GM23338 (cell line): ENCODE measurements around the gene NEK6. TPM values are rescaled to one million over a fixed set of nuclear protein-coding genes. Genes with fewer than 3 reads are reported as not detected.

ENCODE experiments used
- ATAC-seq: fragments of 200-7000 bp; cut with Tn5 transposase; 3 replicates; pipeline ENCODE4 v1.9.1; 2020
- DNase-seq: peaks from one replicate; pipeline ENCODE4 v3.0.0-alpha.2; 2015; ENCODE audit warnings: low spot score
- H2AFZ ChIP-seq: fragments of 200-600 bp; sonication (generic); 2 replicates; pipeline ENCODE4 v1.8.0; 2016; ENCODE audit warnings: antibody characterized with exemption, mild to moderate bottlenecking, moderate library complexity
- H3F3A ChIP-seq: fragments of 200-600 bp; sonication (generic); replicated peaks from 2 replicates; pipeline ENCODE4 v1.8.0; 2017; ENCODE audit warnings: antibody characterized with exemption, mixed run types, low read depth
- H3K27ac ChIP-seq: fragments of 200-600 bp; sonication (generic); 2 replicates; pipeline ENCODE4 v1.6.1; 2016; ENCODE audit warnings: low read depth
- H3K27me3 ChIP-seq: fragments of 200-600 bp; sonication (generic); 2 replicates; pipeline ENCODE4 v1.8.0; 2016; ENCODE audit warnings: mild to moderate bottlenecking, mixed run types, moderate library complexity; ENCODE audit not compliant: insufficient read depth
- H3K36me3 ChIP-seq: fragments of 200-600 bp; sonication (generic); 2 replicates; pipeline ENCODE4 v1.8.0; 2016; ENCODE audit warnings: mild to moderate bottlenecking; ENCODE audit not compliant: insufficient read depth
- H3K4me1 ChIP-seq: fragments of 200-600 bp; sonication (generic); 2 replicates; pipeline ENCODE4 v1.8.0; 2016; ENCODE audit warnings: mild to moderate bottlenecking, moderate library complexity; ENCODE audit not compliant: insufficient read depth
- H3K4me2 ChIP-seq: fragments of 200-600 bp; sonication (generic); 2 replicates; pipeline ENCODE4 v1.7.1; 2017; ENCODE audit warnings: mixed run types
- H3K4me3 ChIP-seq: fragments of 200-600 bp; sonication (generic); 2 replicates; pipeline ENCODE4 v1.6.1; 2016; ENCODE audit warnings: mixed run types
- H3K79me2 ChIP-seq: fragments of 200-600 bp; sonication (generic); replicated peaks from 2 replicates; pipeline ENCODE4 v1.8.0; 2017; ENCODE audit warnings: mild to moderate bottlenecking; ENCODE audit not compliant: insufficient read depth
- H3K9me2 ChIP-seq: fragments of 200-600 bp; sonication (generic); 2 replicates; pipeline ENCODE4 v1.8.0; 2017; ENCODE audit not compliant: insufficient read depth
- H4K20me1 ChIP-seq: fragments of 200-600 bp; sonication (generic); replicated peaks from 2 replicates; pipeline ENCODE4 v1.8.0; 2017; ENCODE audit warnings: mild to moderate bottlenecking; ENCODE audit not compliant: insufficient read depth
- H3K27ac Mint-ChIP-seq: 2 replicates; pipeline ENCODE4 v1.8.0; 2020; ENCODE audit warnings: inconsistent platforms, mild to moderate bottlenecking, moderate library complexity, mixed read lengths
- H3K27me3 Mint-ChIP-seq: 3 replicates; pipeline ENCODE4 v1.8.0; 2022; ENCODE audit warnings: low read depth, mild to moderate bottlenecking, moderate library complexity, mixed read lengths, inconsistent platforms; ENCODE audit not compliant: insufficient read depth, poor library complexity
- H3K36me3 Mint-ChIP-seq: 3 replicates; pipeline ENCODE4 v1.8.0; 2021; ENCODE audit warnings: low read depth, mild to moderate bottlenecking, inconsistent platforms, moderate library complexity, mixed read lengths
- H3K4me1 Mint-ChIP-seq: 3 replicates; pipeline ENCODE4 v1.8.0; 2020; ENCODE audit warnings: mild to moderate bottlenecking, inconsistent platforms, mixed read lengths
- H3K4me3 Mint-ChIP-seq: 3 replicates; pipeline ENCODE4 v1.8.0; 2021; ENCODE audit warnings: moderate library complexity, mild to moderate bottlenecking, inconsistent platforms, mixed read lengths
- H3K9me3 Mint-ChIP-seq: 3 replicates; pipeline ENCODE4 v1.8.0; 2020; ENCODE audit warnings: moderate library complexity, mild to moderate bottlenecking, inconsistent platforms, mixed read lengths
- CREB1 ChIP-seq: fragments of 250-450 bp; sonication (Bioruptor Pico); IDR thresholded peaks from 2 replicates; pipeline ENCODE4 v1.5.0; 2020; ENCODE audit warnings: low read depth, mild to moderate bottlenecking, moderate library complexity
- ETS1 ChIP-seq: IDR thresholded peaks from 2 replicates; pipeline ENCODE4 v1.6.1; 2016; ENCODE audit warnings: antibody characterized with exemption
- EZH2 ChIP-seq: fragments of 200-600 bp; sonication (generic); IDR thresholded peaks from one replicate; pipeline ENCODE4 v1.8.0; 2017; ENCODE audit warnings: antibody characterized with exemption, mild to moderate bottlenecking, low read depth; ENCODE audit not compliant: unreplicated experiment
- EZH2phosphoT487 ChIP-seq: fragments of 200-600 bp; sonication (generic); IDR thresholded peaks from one replicate; pipeline ENCODE4 v1.8.1; 2018; ENCODE audit warnings: antibody characterized with exemption; ENCODE audit not compliant: unreplicated experiment
- JUNB ChIP-seq: IDR thresholded peaks from one replicate; pipeline ENCODE4 v1.6.1; 2016; ENCODE audit warnings: antibody characterized with exemption; ENCODE audit not compliant: unreplicated experiment
- NANOG ChIP-seq: IDR thresholded peaks from 2 replicates; pipeline ENCODE4 v1.6.1; 2016; ENCODE audit warnings: antibody characterized with exemption, borderline replicate concordance
- POLR2AphosphoS5 ChIP-seq: IDR thresholded peaks from 2 replicates; pipeline ENCODE4 v1.6.1; 2016; ENCODE audit warnings: antibody characterized with exemption, low read depth
- STAT1 ChIP-seq: IDR thresholded peaks from one replicate; pipeline ENCODE4 v1.6.1; 2016; ENCODE audit warnings: antibody characterized with exemption; ENCODE audit not compliant: unreplicated experiment
- ZNF114 ChIP-seq: fragments of 250-450 bp; sonication (Bioruptor Pico); IDR thresholded peaks from 2 replicates; pipeline ENCODE4 v1.5.0; 2020; ENCODE audit warnings: mild to moderate bottlenecking, moderate library complexity
- ZNF331 ChIP-seq: fragments of 250-450 bp; sonication (Bioruptor Pico); IDR thresholded peaks from 2 replicates; pipeline ENCODE4 v1.5.0; 2020; ENCODE audit warnings: low read depth, mild to moderate bottlenecking, moderate library complexity
- polyA plus RNA-seq: library from polyadenylated mRNA; unstranded; fragments of >200 nt; fragmentation: Nextera tagmentation; extraction: Ambion mirVana; gene quantifications from 2 replicates; pipeline ENCODE4 v1.2.1, GENCODE V29; 2016
- total RNA-seq: library from RNA; depleted of rRNA; stranded (reverse); fragments of >200 nt; shearing (Covaris generic); gene quantifications from 2 replicates; pipeline ENCODE4 v1.2.3, GENCODE V29; 2014
- TF ChIP-seq, protein P1 (sequence below), 2 experiments: fragments of 200-600 bp in 1 of 2; sonication (generic) in 1 of 2; conservative IDR thresholded peaks; 2 replicates each; pipeline versions ENCODE4 v1.5.1 to v1.6.1; 2016 to 2017; ENCODE audit warnings: antibody characterized with exemption in 2 of 2, low read depth in 2 of 2, mild to moderate bottlenecking in 2 of 2, moderate library complexity in 1 of 2
- TF ChIP-seq, protein P2 (sequence below): IDR thresholded peaks from one replicate; pipeline ENCODE4 v1.6.1; 2018; ENCODE audit warnings: antibody characterized with exemption; ENCODE audit not compliant: unreplicated experiment
- TF ChIP-seq, protein P3 (sequence below): fragments of 250-450 bp; sonication (Bioruptor Pico); IDR thresholded peaks from 2 replicates; pipeline ENCODE4 v1.5.0; 2020; ENCODE audit warnings: mild to moderate bottlenecking, moderate library complexity

Gene NEK6
- total and polyA plus RNA-seq, 2 experiments from 2014 or later = 8.1 to 11.2 TPM

DNA sequence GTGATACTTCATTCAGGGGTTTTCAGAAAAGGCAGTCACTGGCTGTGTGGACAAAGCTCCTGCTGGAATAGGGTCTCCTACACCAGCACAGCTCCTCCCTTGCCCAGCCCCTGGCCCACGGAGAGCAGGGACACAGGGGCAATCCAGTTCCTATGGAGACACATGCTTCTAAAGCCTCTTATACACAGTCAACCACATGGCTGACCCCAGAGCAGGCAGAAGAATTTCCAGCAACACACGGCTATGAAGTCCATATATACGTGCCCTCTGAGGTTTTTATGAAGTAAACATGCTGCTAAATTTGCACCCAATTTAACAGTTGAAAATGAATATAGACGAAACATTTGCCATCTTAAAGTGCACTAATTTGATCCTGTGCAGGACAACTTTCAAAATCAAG, 138.1 kb downstream of the NEK6 start:
- H3K4me1 ChIP-seq = peaks cover 37% of the 10 kb centered on the region
- H3K4me3 ChIP-seq = no peak overlapping the region
- Mint-ChIP-seq H3K36me3 (peaks cover 3% of the 10 kb centered on the region; the same call in 2 of the 3 replicates), H3K4me3 (no peak overlapping the region), H3K4me1 (peaks cover 54% of the 10 kb centered on the region), H3K27ac (no peak overlapping the region), H3K27me3 (peaks cover 7% of the 10 kb centered on the region), H3K9me3 (no peaks in the 10 kb centered on the region)
- 0 out of 2 replicates have a peak, but pooled peaks cover 2% of the 10 kb centered on the region for H3F3A ChIP-seq
- no peaks in the 10 kb centered on the region for H3K36me3 ChIP-seq
- no peaks in the 10 kb centered on the region for H3K27me3 ChIP-seq
- H2AFZ ChIP-seq = no peak overlapping the region
- H3K27ac ChIP-seq = peak overlapping the region; percentile 10; the same call in 1 of the 2 replicates
- H3K4me2 ChIP-seq = no peak overlapping the region
- ATAC-seq (no peak), DNase-seq (no peak)
- TF ChIP-seq, protein P1, sequence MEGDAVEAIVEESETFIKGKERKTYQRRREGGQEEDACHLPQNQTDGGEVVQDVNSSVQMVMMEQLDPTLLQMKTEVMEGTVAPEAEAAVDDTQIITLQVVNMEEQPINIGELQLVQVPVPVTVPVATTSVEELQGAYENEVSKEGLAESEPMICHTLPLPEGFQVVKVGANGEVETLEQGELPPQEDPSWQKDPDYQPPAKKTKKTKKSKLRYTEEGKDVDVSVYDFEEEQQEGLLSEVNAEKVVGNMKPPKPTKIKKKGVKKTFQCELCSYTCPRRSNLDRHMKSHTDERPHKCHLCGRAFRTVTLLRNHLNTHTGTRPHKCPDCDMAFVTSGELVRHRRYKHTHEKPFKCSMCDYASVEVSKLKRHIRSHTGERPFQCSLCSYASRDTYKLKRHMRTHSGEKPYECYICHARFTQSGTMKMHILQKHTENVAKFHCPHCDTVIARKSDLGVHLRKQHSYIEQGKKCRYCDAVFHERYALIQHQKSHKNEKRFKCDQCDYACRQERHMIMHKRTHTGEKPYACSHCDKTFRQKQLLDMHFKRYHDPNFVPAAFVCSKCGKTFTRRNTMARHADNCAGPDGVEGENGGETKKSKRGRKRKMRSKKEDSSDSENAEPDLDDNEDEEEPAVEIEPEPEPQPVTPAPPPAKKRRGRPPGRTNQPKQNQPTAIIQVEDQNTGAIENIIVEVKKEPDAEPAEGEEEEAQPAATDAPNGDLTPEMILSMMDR (conservative IDR thresholded peaks at IDR 0.05; ENCODE audit: low read depth in 2 of 2) = no peak
- TF ChIP-seq, protein P2, sequence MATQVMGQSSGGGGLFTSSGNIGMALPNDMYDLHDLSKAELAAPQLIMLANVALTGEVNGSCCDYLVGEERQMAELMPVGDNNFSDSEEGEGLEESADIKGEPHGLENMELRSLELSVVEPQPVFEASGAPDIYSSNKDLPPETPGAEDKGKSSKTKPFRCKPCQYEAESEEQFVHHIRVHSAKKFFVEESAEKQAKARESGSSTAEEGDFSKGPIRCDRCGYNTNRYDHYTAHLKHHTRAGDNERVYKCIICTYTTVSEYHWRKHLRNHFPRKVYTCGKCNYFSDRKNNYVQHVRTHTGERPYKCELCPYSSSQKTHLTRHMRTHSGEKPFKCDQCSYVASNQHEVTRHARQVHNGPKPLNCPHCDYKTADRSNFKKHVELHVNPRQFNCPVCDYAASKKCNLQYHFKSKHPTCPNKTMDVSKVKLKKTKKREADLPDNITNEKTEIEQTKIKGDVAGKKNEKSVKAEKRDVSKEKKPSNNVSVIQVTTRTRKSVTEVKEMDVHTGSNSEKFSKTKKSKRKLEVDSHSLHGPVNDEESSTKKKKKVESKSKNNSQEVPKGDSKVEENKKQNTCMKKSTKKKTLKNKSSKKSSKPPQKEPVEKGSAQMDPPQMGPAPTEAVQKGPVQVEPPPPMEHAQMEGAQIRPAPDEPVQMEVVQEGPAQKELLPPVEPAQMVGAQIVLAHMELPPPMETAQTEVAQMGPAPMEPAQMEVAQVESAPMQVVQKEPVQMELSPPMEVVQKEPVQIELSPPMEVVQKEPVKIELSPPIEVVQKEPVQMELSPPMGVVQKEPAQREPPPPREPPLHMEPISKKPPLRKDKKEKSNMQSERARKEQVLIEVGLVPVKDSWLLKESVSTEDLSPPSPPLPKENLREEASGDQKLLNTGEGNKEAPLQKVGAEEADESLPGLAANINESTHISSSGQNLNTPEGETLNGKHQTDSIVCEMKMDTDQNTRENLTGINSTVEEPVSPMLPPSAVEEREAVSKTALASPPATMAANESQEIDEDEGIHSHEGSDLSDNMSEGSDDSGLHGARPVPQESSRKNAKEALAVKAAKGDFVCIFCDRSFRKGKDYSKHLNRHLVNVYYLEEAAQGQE = no peak
- TF ChIP-seq, protein P3, sequence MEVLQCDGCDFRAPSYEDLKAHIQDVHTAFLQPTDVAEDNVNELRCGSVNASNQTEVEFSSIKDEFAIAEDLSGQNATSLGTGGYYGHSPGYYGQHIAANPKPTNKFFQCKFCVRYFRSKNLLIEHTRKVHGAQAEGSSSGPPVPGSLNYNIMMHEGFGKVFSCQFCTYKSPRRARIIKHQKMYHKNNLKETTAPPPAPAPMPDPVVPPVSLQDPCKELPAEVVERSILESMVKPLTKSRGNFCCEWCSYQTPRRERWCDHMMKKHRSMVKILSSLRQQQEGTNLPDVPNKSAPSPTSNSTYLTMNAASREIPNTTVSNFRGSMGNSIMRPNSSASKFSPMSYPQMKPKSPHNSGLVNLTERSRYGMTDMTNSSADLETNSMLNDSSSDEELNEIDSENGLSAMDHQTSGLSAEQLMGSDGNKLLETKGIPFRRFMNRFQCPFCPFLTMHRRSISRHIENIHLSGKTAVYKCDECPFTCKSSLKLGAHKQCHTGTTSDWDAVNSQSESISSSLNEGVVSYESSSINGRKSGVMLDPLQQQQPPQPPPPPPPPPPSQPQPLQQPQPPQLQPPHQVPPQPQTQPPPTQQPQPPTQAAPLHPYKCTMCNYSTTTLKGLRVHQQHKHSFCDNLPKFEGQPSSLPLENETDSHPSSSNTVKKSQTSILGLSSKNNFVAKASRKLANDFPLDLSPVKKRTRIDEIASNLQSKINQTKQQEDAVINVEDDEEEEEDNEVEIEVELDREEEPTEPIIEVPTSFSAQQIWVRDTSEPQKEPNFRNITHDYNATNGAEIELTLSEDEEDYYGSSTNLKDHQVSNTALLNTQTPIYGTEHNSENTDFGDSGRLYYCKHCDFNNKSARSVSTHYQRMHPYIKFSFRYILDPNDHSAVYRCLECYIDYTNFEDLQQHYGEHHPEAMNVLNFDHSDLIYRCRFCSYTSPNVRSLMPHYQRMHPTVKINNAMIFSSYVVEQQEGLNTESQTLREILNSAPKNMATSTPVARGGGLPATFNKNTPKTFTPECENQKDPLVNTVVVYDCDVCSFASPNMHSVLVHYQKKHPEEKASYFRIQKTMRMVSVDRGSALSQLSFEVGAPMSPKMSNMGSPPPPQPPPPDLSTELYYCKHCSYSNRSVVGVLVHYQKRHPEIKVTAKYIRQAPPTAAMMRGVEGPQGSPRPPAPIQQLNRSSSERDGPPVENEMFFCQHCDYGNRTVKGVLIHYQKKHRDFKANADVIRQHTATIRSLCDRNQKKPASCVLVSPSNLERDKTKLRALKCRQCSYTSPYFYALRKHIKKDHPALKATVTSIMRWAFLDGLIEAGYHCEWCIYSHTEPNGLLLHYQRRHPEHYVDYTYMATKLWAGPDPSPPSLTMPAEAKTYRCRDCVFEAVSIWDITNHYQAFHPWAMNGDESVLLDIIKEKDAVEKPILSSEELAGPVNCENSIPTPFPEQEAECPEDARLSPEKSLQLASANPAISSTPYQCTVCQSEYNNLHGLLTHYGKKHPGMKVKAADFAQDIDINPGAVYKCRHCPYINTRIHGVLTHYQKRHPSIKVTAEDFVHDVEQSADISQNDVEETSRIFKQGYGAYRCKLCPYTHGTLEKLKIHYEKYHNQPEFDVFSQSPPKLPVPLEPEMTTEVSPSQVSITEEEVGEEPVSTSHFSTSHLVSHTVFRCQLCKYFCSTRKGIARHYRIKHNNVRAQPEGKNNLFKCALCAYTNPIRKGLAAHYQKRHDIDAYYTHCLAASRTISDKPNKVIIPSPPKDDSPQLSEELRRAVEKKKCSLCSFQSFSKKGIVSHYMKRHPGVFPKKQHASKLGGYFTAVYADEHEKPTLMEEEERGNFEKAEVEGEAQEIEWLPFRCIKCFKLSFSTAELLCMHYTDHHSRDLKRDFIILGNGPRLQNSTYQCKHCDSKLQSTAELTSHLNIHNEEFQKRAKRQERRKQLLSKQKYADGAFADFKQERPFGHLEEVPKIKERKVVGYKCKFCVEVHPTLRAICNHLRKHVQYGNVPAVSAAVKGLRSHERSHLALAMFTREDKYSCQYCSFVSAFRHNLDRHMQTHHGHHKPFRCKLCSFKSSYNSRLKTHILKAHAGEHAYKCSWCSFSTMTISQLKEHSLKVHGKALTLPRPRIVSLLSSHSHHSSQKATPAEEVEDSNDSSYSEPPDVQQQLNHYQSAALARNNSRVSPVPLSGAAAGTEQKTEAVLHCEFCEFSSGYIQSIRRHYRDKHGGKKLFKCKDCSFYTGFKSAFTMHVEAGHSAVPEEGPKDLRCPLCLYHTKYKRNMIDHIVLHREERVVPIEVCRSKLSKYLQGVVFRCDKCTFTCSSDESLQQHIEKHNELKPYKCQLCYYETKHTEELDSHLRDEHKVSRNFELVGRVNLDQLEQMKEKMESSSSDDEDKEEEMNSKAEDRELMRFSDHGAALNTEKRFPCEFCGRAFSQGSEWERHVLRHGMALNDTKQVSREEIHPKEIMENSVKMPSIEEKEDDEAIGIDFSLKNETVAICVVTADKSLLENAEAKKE = no peak
- no peak for TF ChIP-seq ETS1
- no peak for TF ChIP-seq CREB1
- TF ChIP-seq POLR2AphosphoS5 = no peak
- no peak for TF ChIP-seq JUNB
- no peak for TF ChIP-seq ZNF114 (CRISPR knock-in tag)
- TF ChIP-seq NANOG = no peak
- no peak for TF ChIP-seq EZH2
- no peak for TF ChIP-seq STAT1
- TF ChIP-seq ZNF331 = no peak
- TF ChIP-seq EZH2phosphoT487 = no peak
- H4K20me1 ChIP-seq = peaks cover 50% of the 10 kb centered on the region
- peaks cover 100% of the 10 kb centered on the region for H3K79me2 ChIP-seq
- no peaks in the 10 kb centered on the region for H3K9me2 ChIP-seq
